Measurements from ENCODE around the gene UBE2B. TPM values are rescaled to one million over a fixed set of nuclear protein-coding genes. Genes with fewer than 3 reads are reported as not detected.
A peak's percentile ranks its signal among the peaks of the same experiment; 100 is the strongest.

The UBE2B gene
- total and polyA plus RNA-seq, 10 of the 15 experiments (the other 5 are each of a cell fraction or from before 2014, with no cell fraction given): 10.8 to 179 (median 61.3) TPM

GRCh38 chr5:134411546-134412266, 40.3 kb downstream of the UBE2B start, which contains the start of gene CDKN2AIPNL (continued):
- peak; percentile 76 to 88 (median 81) for TF ChIP-seq CTCF (IDR thresholded peaks at IDR 0.05 in 2 of 3, conservative IDR thresholded peaks at IDR 0.05 in 1 of 3; ENCODE audit: control insufficient read depth in 2 of 3, extremely low read depth in 1 of 3, insufficient read depth in 1 of 3, low read depth in 3 of 3, low read length in 3 of 3)
- peak; percentile 72; the same call in 1 of the 2 replicates for TF ChIP-seq POLR2AphosphoS5 (IDR thresholded peaks at IDR 0.05; ENCODE audit: low read length)
- TF ChIP-seq MYC (IDR thresholded peaks at IDR 0.05; ENCODE audit: insufficient read depth, insufficient read length, insufficient replicate concordance, low read length, severe bottlenecking): peak; percentile 76
- no peak for TF ChIP-seq BCL11A (IDR thresholded peaks at IDR 0.05; ENCODE audit: low read depth, low read length)
- TF ChIP-seq POU2F2 (IDR thresholded peaks at IDR 0.05; ENCODE audit: borderline replicate concordance, low read depth, low read length): peak; percentile 77; the same call in 2 of the 3 replicates

GRCh38 chr5:134413046-134413445, 41.7 kb downstream of the UBE2B start:
- Histone ChIP-seq H3K4me2 (ENCODE audit: control insufficient read depth, insufficient read depth) (no peak overlapping the region), H3K27ac (ENCODE audit: control insufficient read depth, insufficient read depth) (no peak overlapping the region), H3K79me2 (ENCODE audit: control insufficient read depth, insufficient read depth, low read length) (peaks cover 29% of the 10 kb centered on the region), H3K9me3 (replicated peaks; ENCODE audit: control insufficient read depth, insufficient read depth, low read length) (no peaks in the 10 kb centered on the region), H3K36me3 (ENCODE audit: control insufficient read depth in 2 of 2, insufficient read depth in 2 of 2, low read length in 1 of 2) (no peaks in the 10 kb centered on the region; a peak in 1 of 4 replicates), H3K4me1 (ENCODE audit: control insufficient read depth, insufficient read depth, low read length) (peaks cover 4% of the 10 kb centered on the region; the same call in 1 of the 2 replicates), H3K4me3 (no peak overlapping the region), H3K9ac (ENCODE audit: control insufficient read depth, insufficient read depth, low read length) (no peak overlapping the region), H3K27me3 (replicated peaks in 1 of 2; ENCODE audit: control insufficient read depth in 2 of 2, insufficient read depth in 2 of 2, low read length in 1 of 2) (no peaks in the 10 kb centered on the region), H4K20me1 (ENCODE audit: control insufficient read depth, insufficient read depth) (no peaks in the 10 kb centered on the region), H2AFZ (ENCODE audit: control insufficient read depth, low read depth, low read length) (no peak overlapping the region)
- in situ Hi-C loops (cut with MboI) (loop anchor here (5.0 kb wide), 1 partner anchor 164 kb away; no protein-coding TSS in a partner anchor), intact Hi-C loops (cut with micrococcal nuclease; ENCODE audit: unreplicated experiment) (loop anchor here (2.0 to 10.0 kb wide), 2 partner anchors 108 to 174 kb away; no protein-coding TSS in a partner anchor)
- ATAC-seq (no peak), FAIRE-seq (no peak), DNase-seq (ENCODE audit: low read depth, low spot score) (no peak)
- RAD21 ChIA-PET (ENCODE audit: unreplicated experiment): interaction anchor here (1.8 to 3.8 kb wide), 4 partner anchors 23 to 131 kb away, joined by 6 to 24 read pairs (median 14); partner anchors contain the start of gene JADE2
- CTCF ChIA-PET: interaction anchor here (0.8 to 4.0 kb wide), 7 partner anchors 16 to 174 kb away, joined by 3 to 21 read pairs (median 10); no protein-coding TSS in a partner anchor
- no peak for TF ChIP-seq DPF2 (IDR thresholded peaks at IDR 0.05)
- no peak for TF ChIP-seq E2F4 (IDR thresholded peaks at IDR 0.05; ENCODE audit: low read depth, low read length)
- no peak for TF ChIP-seq SMC3 (IDR thresholded peaks at IDR 0.05; ENCODE audit: borderline replicate concordance, low read length)
- TF ChIP-seq TCF3 (IDR thresholded peaks at IDR 0.05; ENCODE audit: borderline replicate concordance, insufficient read depth, low read depth, low read length): no peak
- no peak for TF ChIP-seq CEBPB (IDR thresholded peaks at IDR 0.05; ENCODE audit: borderline replicate concordance in 1 of 2, low read depth in 2 of 2, low read length in 2 of 2)
- TF ChIP-seq EZH2 (IDR thresholded peaks at IDR 0.05; ENCODE audit: borderline replicate concordance, control insufficient read depth, low read depth, low read length): no peak
- TF ChIP-seq MAX (IDR thresholded peaks at IDR 0.05; ENCODE audit: low read depth, low read length): no peak
- WGBS (ENCODE audit: insufficient coverage, insufficient replicate concordance, low lambda C conversion rate, missing lambda C conversion rate): 92% methylated on average over 2 of the region's 2 CpGs
- BruUV-seq (replicated peaks): no TSS peak
- POLR2A ChIA-PET: interaction anchor here (1.1 to 3.4 kb wide), 5 partner anchors 17 to 111 kb away, joined by 3 to 16 read pairs (median 5); no protein-coding TSS in a partner anchor
- SMC1A ChIA-PET (ENCODE audit: uncharacterized antibody, unreplicated experiment): interaction anchor here (0.9 to 2.4 kb wide), 5 partner anchors 27 to 171 kb away, joined by 3 to 7 read pairs (median 4); no protein-coding TSS in a partner anchor

All from GM12878 (cell line).